HG02678 (cell line): ENCODE results near the gene TRIM37.

Experiments
- ATAC-seq: cut with Tn5 transposase; IDR thresholded peaks from one replicate; pipeline ENCODE4 v1.9.1; 2021; ENCODE audit warnings: mild to moderate bottlenecking, moderate library complexity; ENCODE audit not compliant: unreplicated experiment

The TRIM37 gene

GRCh38 chr17:59038734-59039133 is 67.9 kb downstream of the TRIM37 start:
- no peak for ATAC-seq

- no peak for ATAC-seq
Observed at GRCh38 chr17:59037960-59038359, 68.7 kb downstream of the TRIM37 start.

GRCh38 chr17:59030811-59031210 is 75.9 kb downstream of the TRIM37 start:
- ATAC-seq: no peak

- no peak for ATAC-seq
Observed at GRCh38 chr17:59028328-59028727, 78.4 kb downstream of the TRIM37 start.

- no peak for ATAC-seq
Observed at GRCh38 chr17:59027750-59028149, 78.9 kb downstream of the TRIM37 start.

GRCh38 chr17:59026176-59026939 is 80.3 kb downstream of the TRIM37 start:
- ATAC-seq: no peak

- no peak for ATAC-seq
Observed at GRCh38 chr17:59024916-59025315, 81.8 kb downstream of the TRIM37 start.

- ATAC-seq: no peak
Observed at GRCh38 chr17:59018019-59018418, 88.7 kb downstream of the TRIM37 start.

GRCh38 chr17:59011975-59012374 is 94.7 kb downstream of the TRIM37 start:
- ATAC-seq: no peak

GRCh38 chr17:59010026-59010425 is 96.7 kb downstream of the TRIM37 start:
- no peak for ATAC-seq

GRCh38 chr17:59008737-59009136 is 97.9 kb downstream of the TRIM37 start:
- ATAC-seq: no peak

GRCh38 chr17:59007995-59008394 is 98.7 kb downstream of the TRIM37 start:
- no peak for ATAC-seq

- no peak for ATAC-seq
Observed at GRCh38 chr17:59004338-59005111, 102.2 kb downstream of the TRIM37 start.

GRCh38 chr17:59003860-59004259 is 102.8 kb downstream of the TRIM37 start:
- ATAC-seq: no peak

- no peak for ATAC-seq
Observed at GRCh38 chr17:59002848-59003247, 103.8 kb downstream of the TRIM37 start.

- no peak for ATAC-seq
Observed at GRCh38 chr17:59002126-59002525, 104.6 kb downstream of the TRIM37 start.

GRCh38 chr17:59001158-59001814 is 105.4 kb downstream of the TRIM37 start:
- peak; percentile 96 for ATAC-seq

GRCh38 chr17:59000022-59000421 is 106.7 kb downstream of the TRIM37 start:
- ATAC-seq: no peak

GRCh38 chr17:58999500-58999899 is 107.2 kb downstream of the TRIM37 start:
- no peak for ATAC-seq

GRCh38 chr17:58998871-58999270 is 107.8 kb downstream of the TRIM37 start:
- no peak for ATAC-seq

GRCh38 chr17:58997756-58998553 is 108.7 kb downstream of the TRIM37 start:
- no peak for ATAC-seq
